A204.1 (cell line): Measurements from ENCODE around the gene FHIT.
"Not testable (repeated sequence)": the region's sequence is repeated elsewhere in the genome, so short reads cannot be mapped to it uniquely, and the experiment has no call there.

Experiments used
- FAIRE-seq: peaks from 2 replicates; lab custom pipeline; 2012; peaks lifted over from hg19 to GRCh38; lab: Jason Lieb, UNC

Gene FHIT

DNA sequence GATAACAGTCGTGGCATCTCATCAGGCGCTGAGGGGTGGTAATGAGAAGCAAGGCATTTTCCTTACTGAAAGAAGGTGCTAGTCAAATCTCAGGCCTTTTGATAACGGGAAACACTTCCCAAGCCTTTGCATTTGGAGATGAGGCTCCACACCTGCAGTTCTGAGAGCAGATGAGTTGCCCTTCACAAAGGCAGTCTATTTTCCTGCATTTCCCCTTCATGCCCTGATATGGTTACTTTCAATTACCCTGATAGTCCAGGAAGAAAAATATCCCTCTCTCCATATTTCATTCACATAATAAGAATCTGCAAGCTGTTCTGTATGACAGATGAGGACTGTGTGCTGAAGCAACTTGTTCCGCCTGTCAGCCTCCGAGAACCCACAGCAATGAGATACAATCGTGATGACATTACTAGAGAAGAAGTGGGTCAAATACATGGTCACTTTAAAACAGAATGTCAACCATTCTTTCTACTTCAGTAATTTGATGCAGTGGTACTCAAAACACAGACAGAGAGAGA is 25.0 kb downstream of the FHIT start:
- FAIRE-seq: no peak

DNA sequence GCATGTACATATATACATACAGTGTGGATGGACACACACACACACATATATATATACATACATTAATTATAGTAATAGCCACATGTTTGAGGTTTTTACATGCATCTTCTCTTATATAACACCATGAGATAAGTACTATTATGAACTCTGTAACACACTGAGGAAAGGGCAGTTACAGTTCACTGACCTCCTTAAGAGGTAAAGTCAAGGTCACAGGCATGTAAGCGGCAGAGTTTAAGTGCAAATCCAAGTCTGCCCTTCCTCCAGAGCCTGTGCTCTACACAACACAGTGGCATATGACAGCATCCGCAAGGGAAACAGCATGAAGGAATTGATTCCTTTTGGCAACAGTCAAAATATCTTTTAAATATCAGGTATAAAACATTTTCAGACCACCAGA is 26.4 kb downstream of the FHIT start:
- FAIRE-seq: no peak

DNA sequence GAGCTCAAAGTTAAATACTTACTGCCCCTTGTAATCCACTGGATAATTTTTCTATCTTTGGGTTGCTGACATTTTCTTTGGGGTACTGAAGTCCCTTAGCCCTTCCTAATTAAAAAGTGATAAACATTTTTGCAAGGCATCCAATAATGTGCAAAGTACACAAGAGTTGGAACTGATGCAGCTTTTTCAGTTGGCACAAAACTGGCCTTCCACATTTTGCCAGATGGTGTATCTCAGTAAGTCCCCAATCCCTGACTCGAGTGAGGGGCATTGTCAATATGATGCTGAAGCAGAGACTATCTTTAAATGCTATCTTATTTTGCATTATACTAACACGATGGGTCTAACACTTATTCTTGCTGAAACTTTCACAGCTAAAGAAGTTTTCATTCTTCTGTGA is 27.8 kb downstream of the FHIT start:
- no peak for FAIRE-seq

DNA sequence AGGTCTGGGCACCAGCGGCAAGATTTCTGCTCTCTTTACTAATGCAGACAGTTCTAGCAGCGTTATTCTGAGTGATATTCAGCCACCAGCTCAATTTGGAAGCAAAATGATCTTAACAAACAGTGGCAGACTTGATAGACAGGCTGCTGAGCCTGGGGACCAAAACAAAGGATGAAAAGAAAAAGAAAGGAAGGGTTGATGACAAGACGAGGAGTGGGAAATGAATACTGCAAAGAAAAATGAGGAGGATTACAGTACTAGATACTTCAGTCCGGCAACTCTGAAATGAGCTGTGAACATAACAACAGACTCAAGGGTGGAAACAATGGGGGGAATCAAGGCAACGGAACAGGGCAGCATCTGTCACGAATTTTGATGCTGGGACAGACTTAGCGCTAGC is 28.8 kb downstream of the FHIT start:
- no peak for FAIRE-seq

DNA sequence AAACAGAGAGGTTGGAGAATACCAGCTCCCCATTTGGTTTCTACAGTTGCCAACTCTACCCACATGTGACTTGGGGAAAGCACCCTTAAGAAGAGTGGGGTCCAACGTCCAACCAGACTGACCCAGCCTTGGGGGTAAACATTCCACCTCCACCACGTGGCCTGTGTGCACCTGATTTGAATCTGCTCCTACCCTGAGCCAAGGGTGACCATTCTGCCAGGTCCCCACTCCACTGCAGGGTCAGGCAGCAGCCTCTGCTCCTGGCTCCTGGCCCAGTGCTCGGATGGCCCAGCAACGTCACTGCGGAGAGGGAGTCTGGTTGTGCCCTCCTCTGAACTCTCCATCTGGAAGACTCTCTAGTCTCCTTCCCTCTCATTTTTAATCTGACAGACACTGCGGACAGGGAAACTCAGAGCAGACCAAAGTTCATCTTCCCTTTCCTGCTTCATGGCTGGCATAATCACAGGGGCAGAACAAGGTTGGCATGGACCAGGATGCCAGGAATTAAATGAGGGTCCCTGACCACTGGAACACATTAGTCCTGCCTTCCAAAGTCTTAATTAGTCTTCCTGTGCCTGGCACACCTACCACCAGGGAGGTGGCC is 29.4 kb downstream of the FHIT start:
- no peak for FAIRE-seq

DNA sequence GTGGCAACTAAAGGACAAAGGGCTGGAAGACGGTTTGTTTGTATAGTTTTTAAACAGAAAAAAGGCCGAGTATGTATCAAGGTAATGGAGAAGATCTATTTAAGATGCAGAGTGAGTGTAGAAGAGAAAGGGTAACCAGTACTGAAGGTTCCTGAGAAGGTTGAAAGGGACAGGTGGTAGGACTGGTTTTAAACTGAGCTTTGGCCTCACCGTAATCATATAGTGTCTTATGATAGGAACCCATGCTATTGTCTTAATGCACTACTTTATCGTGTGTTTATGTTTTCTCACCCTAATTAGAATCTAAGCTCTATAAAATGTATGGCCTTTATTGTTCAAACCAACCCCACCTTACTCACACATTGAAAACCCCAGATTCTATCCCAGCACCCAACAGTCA is 32.7 kb downstream of the FHIT start:
- no peak for FAIRE-seq

DNA sequence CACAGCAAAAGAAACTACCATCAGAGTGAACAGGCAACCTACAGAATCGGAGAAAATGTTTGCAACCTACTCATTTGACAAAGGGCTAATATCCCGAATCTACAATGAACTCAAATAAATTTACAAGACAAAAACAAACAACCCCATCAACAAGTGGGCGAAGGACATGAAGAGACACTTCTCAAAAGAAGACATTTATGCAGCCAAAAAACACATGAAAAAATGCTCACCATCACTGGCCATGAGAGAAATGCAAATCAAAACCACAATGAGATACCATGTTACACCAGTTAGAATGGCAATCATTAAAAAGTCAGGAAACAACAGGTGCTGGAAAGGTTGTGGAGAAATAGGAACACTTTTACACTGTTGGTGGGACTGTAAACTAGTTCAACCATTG is 35.1 kb downstream of the FHIT start:
- not testable (repeated sequence) for FAIRE-seq

DNA sequence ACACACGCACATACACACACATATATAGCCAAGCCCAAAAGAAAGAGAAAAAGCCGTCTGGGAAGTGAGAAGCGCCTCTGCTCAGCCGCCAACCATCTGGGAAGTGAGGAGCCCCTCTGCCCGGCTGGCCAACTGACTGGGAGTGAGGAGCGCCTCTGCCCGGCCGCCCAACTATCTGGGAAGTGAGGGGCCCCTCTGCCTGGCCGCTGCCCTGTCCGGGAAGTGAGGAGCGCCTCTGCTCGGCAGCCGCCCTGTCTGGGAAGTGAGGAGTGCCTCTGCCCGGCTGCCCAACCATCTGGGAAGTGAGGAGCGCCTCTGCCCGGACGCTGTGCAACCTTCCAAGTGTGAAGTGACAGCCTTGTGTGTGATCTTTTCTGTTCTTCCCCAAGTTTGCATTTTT is 49.2 kb downstream of the FHIT start:
- FAIRE-seq: no peak

DNA sequence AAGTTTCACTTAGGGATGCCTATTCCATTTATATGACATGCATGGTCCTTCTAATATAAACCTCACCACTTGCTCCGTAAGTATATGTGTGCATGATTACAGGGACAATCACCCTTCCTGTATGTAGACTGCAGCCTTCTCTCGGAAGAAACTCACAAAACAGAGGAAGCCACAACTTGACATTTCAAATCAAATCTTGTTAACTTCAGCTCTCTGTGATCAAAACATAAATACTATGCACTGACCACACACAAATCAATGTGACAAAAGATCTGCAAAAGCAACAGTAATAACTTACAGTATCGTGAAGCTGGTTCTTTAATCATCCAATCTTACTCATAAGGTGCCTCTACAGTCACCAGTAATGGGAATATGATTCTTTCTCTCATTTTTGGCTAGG is 50.2 kb downstream of the FHIT start:
- no peak for FAIRE-seq

DNA sequence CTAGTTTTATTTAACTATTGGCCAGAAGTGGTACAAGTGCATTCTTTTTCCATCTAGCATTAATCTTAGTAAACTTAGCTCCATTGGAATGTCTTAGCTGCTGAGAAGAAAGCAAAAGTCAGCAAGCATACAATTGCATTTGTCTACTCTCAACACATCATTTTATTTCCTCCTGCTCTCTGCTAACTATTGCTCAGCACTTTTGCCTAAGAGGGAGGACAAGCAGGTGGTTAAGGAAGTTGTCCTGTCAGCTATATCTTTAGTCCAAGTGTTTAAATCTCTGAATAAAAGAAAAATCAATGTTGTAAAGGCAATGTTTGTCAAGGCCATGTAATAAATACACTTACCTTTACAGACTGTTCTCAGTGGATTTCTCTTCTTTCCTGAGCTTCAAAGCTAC is 51.0 kb downstream of the FHIT start:
- FAIRE-seq: no peak

DNA sequence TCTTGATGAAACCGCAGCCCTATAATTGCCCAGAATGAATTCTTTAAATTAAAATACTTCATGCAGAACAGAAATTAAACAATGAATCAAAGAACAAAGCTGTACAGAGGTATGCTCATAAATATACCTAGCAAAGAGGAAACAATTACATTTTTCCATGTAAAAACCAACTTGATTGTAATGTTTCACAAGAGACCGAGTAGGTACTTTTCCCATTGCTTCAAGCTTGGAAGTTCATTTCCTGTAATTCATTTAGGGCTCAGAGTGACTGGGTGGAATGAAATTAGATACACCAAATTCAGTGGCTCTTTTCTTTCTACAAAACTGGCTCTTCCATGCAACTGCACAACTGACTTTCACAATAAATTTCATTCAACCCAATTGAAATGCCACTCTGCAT is 51.4 kb downstream of the FHIT start:
- no peak for FAIRE-seq

DNA sequence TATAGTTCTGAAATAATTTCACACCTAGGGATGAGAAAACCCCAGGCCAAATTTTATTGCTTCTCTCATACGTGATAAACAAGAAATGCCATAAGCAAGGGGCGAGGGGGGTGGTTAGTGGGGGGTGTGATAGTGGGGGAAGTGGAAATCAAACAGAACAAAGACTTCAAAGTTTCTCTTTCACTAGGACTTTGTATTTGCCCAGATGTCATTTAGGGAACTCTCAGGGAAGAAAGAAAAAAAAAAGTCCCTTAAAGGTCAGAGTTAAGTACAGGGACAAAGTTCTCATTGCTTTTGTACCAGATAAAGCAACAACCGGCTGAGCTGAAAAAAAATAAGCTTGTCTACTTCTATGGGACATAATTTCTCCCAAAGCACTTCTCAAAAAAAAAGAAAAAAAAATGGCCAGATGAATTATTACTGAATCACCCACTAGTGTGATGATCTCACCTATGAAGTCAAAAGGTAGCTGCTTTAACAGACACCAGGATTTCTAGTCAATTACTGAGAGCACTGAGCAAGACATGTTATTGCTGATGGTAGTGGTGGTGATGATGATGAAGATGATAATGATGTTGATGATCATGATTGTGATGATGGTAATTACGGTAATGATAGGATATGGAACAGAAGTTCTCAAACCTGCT is 56.2 kb downstream of the FHIT start:
- FAIRE-seq: no peak

DNA sequence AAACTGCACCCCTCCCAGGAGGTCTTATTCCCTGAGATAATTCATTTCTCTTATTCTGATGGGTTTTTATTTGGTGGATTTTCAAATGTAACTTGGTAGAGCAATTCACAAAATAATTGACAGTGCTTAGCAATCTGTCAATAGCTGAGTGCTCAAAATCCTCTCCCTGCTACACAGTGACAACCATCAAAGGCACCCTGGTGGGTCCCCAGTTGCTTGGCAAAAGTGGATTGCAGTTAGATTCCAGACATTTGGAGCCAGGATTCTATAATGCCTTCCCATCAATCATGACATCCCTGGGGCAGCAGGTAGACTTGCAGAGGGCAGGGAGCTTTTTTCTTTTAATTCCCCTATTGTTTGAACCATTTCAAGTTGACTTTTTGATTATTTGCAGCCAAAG is 59.0 kb downstream of the FHIT start:
- no peak for FAIRE-seq

DNA sequence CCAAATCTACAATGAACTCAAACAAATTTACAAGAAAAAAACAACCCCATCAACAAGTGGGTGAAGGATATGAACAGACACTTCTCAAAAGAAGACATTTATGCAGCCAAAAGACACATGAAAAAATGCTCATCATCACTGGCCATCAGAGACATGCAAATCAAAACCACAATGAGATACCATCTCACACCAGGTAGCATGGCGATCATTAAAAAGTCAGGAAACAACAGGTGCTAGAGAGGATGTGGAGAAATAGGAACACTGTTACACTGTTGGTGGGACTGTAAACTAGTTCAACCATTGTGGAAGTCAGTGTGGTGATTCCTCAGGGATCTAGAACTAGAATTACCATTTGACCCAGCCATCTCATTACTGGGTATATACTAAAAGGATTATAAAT is 61.0 kb downstream of the FHIT start:
- not testable (repeated sequence) for FAIRE-seq

DNA sequence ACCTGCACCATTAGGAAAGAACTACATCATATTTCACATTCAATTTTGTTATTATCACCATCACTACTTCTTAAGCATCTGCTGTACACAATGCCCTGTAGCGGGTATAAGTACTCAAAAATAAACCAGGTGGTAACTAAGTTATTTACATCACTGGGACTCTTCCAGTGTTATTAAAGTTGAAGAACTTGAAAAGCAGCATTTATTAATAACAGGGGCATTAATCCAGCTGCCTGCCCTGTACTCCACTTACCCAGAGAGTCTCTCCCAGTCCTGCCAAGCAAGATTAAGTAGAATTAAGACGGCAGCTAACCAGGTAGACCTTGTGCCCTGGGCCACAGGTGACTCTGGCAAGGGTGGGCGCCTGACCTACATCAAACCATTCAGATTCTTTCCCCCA is 65.2 kb downstream of the FHIT start:
- FAIRE-seq: no peak

DNA sequence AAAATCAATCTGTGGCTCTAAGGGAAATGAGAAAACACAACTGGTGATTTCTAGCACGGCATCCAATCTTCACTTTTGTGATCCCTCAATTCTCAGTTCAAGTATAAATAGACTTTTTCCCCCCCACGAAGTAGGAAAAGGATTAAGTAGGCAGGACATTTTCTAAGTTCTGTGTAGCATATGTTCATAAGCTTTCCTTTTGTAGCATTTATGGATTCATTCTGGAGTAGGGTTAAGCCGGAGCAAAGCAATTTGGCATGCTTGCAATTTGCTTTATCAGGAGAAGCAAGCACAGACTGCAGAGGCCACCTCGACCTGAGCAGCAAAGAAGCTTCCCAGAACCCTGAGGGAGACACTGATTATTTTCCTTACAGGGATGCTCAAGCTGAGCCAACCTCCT is 66.3 kb downstream of the FHIT start:
- FAIRE-seq: no peak

DNA sequence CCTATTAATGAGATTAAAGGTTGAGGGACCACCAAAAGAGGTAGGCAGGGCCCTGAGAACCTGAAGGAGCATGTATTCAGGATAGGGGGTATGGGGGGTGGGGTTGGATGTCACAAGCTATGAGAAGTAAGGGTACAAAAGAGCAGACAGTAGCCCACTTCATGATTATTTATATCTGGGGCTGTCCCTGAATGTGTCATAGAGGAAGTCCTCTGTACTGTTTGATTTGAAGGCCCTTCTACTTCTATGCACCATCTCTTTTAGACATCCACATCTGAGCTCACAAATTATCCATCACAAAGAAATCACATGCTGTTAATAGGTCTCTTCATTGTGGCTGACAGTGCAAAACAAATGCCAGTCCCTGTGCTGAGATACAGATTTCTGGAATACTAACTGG is 68.6 kb downstream of the FHIT start:
- no peak for FAIRE-seq

DNA sequence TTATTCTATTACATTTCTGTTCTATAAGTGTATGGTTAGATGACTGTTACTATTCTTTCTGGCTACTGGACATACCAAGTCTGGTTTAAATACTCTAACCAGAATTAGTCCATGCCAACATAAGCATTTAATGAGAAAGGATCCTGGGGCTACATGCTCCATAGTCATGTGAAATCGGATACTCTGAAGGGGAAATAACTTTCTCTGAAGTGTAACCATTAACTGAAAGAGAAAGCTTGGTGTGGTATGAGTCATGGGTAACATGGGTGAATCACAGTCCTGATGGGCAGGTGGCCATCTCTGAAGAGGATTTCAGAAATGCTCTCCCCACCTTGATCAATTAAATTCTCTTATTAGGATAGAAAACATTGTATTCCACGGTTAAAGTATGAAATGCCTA is 69.4 kb downstream of the FHIT start:
- FAIRE-seq: no peak

DNA sequence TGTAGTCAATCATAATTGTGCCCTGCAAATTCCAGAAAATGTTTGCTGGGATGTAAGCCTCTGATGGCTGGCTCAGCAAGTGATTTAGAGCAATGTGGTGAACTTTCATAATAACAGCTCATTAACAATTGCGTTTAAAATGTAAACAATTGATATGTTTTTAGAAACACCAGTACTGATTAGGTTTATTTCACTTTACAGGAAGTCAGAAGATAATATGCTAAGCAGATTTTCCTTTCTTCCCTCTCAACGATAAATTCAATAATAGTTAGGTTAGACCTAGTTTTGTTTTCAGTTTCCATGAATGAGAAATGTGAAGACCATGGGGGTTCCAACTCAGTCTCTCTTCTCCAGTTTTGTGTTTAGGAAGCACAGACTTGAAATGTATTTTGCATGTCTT is 71.0 kb downstream of the FHIT start:
- FAIRE-seq: no peak

DNA sequence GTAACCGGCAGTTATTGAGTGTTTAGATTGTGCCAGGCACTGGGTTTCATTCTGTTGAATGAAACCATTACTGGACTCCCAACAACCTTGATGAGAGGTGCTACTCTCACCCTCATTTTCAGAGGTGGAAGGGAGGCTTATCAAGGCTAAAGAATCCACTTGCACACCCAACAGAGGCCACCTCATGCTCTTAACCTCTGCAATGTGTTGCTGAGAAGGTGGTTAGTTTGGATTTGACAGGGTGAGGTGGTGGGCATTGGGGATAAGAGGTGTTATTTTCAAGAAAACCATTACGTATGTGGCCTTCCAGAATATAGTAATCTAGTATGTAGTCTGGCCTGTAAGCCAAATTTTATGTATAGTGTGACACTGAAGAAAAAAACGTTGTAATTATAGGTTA is 73.1 kb downstream of the FHIT start:
- no peak for FAIRE-seq

DNA sequence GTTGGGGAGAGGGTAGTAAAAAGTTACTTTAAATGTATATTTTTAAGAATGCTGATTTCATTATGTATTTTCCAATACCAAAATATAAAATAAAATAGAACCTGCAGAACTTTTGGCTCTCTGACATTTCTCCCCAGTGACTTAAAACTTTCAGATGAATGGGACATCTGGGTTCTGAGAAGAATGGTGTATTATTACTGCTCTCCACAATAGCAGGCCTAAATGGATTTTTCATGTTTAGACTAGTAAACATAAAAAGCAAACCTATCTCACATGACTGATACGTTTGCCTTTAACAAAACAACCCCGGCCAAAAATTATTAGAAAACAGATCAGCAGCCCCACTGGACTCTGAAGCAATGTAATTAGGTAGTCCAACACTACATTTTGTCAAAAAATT is 73.8 kb downstream of the FHIT start:
- FAIRE-seq: no peak

DNA sequence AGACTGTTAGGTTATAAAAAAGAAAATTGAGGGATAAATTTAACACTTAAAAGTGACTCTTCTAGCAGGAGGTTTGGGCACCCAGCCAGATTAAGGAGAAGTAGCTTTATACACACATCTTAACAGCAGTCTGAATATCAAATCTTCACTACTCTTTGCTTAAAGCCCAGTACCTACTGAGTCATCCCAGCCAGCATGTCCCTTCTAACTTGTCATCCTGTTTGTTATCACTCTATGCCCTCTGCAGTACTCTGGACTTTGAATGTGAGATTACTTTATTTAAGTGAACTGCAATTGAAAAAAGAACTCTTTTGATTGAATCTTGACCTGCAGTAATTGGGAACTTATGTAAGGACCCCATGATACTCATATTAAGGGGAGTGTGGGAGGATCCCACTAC is 77.6 kb downstream of the FHIT start:
- no peak for FAIRE-seq

DNA sequence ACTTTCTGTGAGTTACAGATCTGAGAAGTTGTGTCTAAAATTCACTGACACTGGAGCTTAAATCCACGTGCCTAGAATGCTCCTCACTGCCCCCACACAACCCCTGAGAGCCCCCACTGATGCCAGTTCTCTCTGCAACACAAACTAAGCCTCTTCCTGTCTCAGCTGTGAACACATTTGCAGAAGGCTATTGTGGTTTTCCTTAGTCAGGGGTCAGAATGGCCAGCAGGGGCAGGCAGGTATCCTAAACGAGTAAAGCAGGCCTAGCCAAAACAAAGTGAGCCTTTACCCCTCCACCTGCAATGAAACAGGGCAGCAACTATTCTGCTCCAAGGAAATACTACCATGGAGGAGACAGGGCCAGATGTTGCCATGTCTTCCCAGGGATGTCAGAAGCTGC is 78.6 kb downstream of the FHIT start:
- FAIRE-seq: no peak

DNA sequence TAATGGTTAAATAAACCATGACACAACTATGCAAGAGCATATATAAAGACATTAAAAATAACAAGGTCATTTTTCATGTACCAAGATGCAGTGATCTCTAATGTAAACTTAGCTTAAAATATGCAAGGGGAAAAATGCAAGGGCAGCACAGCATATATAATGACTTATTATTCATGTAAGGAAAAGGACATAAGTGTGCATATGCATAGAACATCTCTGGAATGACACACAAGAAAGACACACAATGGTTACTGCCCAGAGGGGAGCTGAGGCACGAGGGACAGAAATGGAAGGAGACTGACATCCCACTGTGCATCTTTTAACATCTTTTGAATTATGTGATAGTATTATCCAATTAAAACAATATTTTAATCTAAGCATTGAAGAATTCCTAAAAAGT is 79.0 kb downstream of the FHIT start:
- no peak for FAIRE-seq
